Stimulated activated CD8-positive, alpha-beta memory T cell treated with anti-CD3 and anti-CD28 coated beads, Interleukin-12 subunit alpha, Interleukin-12 subunit beta, amount 100 ng/mL, for 24 hours (primary cell): Measurements from ENCODE around the gene SNN.

Source experiments
- DNase-seq: peaks from one replicate; pipeline ENCODE4 v3.0.0-alpha.2; 2020; ENCODE audit errors: extremely low read depth

Gene SNN

DNA sequence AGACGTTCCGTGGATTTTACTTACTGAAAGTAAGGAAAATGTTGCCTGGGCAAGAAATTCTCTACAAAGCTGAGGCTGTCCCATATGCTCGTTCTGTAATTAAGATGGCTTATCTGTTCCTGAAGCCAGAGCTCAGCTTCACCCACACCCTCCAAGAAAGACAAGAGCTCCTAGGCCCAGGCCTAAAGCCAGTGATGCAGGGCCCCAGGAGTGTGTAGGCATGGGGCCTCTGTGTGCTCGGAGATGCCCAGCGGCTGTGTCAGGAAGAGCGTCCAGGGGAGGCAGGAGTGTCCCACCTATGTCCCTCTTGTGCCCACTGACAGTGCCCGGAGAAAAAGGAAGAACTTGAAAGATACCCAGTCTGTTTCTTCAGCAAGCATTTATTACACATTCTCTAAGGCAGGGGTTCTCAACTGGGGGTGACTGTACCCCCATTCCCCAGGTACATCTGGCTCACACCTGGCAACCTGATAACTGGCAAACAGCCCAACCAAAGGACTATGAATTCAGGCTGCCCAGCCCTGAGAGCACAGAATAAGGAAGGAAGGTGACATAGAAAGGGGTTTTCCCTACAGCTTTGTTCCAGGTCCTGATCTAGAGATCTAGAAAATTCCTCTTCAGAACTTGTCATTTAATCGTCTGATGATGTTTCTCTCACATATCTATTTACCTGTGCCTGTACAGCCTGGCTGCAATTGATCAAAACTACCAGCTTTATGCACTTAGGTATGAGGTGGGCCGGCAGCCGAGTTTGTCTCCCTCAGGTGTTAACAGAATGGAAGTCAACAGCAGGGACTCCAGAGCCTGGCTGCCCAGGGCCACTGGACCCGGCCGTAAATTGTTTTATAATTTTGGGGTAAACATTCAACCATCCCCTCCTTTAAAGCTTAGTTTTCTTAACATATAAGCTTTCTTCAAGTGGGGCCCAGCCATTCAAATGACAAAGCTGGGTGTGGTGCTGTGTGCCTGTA, 12.0 kb downstream of the SNN start:
- no peak for DNase-seq

DNA sequence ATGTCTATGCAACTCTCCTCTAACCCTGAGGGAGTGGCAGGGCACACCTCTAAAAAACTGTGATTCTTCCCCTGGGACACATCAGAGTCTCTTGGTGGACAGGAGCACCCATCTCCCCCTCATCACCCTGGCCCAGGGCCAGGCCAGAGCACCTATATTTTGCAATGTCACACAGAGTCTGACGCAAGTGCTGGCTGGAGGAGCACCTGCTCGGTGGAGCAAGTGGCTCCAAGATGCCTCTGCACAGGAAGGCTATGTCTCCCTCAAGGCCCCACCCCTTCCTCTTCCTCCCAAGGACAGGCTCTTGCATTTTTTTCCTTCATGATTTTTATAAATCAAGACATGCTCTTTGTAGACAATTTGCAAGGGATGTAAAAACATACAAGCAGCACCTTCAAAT, 13.3 kb downstream of the SNN start:
- DNase-seq, result no peak

DNA sequence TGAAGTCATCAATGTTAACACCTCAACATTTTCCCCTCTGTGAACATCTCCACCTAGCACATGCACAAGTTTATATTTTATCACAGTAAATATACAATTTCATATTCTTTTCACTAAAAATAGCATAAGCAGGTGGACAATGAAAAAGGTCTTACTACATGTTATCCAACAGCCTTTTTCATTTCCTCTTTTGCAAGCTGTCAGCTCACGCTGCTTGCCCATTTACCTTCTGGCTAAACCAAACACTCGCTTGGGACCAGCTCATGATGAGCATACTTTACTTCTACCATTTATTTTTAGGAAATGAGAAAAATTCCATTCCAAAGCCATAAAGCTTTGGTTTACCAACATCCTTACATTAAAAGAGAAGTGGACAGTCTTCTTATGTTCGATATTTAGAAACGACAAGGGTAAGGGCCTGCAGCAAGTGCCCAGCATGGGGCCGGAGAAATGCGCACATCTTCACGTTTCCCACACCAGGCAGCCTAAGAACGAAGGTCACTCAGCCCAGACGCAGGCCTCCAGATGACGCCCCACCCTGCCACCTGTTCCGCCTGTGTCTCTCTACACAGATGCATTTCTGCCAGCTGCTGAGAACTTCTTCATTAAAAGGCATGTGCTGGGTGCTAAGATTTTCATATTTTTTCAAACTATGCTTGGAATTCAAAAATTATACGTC, 13.9 kb downstream of the SNN start:
- no peak for DNase-seq

DNA sequence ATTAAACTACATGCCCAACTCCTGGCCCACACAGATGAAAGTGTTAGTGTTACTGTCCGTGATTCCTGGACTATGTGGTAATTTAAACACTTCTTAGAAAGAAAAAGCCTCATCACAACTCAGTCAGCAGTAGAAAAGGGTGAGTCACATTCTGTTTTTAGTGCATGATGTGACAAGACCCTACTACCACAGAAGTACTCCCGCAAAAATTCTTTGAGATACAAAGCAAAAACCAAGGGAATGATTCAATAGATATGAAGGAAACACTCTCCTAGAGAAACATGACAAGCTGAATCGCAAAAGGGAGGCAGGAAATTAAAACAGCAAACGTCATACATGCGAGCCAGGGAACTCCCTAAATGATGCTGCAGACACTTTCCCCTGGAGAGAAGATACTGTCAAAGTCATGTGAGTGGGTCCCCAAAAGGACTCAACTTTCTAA, 14.4 kb downstream of the SNN start:
- DNase-seq, result no peak

DNA sequence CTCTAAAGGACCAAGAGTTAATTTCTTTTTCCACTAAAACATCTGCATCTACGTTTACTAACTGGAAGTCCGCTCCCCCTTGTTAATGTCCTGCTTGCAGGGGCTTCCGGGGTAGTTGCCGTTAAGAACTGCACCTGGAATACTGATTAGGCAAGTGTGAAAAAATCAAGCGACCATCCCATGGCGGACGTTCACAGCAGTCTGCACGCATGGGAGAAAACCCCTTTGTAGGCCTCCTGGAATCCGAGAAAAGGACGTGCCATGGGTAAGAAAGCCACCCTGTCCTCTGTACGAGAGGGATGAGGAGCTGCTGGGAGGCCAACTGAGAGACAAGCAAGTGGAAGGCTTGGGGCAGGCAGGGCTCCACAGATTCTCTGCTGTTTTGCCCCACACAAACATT, 14.9 kb downstream of the SNN start:
- DNase-seq, result no peak

DNA sequence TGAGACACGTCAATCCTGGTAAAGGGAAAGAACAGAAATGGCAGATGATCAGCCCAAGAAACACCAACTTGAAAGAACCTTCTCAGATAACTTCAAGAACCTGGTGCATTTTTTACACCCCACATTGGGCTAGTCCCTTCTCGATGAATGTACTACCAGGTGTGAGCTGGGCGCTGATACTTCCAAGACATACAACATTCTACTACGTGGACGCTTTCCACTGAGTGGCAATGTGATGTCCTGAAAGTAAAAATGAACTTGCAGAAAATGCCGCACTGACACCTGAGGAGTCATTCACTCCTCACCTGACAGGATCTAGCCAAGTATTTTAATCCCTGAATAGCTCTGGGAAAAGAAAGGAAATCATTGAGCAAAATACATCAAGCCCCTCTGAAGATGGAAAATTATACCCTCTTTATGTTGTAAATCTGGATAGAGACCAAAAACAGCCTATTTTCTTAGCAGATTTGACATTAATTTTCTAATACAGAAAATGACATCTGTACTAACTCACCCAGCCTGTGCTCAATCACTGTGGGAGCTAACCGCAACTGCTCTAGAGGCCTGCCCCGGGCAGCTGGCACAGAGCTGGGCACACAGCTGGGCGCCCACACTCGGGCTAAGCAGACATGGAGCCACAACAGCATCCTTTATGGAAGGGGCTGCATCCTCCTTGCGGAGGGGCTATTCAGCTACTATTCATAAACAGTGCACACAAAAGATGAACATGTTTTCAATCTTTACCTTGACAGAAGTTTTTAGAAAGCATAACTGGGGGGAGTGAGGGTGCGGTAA, 16.2 kb downstream of the SNN start:
- DNase-seq, result no peak

DNA sequence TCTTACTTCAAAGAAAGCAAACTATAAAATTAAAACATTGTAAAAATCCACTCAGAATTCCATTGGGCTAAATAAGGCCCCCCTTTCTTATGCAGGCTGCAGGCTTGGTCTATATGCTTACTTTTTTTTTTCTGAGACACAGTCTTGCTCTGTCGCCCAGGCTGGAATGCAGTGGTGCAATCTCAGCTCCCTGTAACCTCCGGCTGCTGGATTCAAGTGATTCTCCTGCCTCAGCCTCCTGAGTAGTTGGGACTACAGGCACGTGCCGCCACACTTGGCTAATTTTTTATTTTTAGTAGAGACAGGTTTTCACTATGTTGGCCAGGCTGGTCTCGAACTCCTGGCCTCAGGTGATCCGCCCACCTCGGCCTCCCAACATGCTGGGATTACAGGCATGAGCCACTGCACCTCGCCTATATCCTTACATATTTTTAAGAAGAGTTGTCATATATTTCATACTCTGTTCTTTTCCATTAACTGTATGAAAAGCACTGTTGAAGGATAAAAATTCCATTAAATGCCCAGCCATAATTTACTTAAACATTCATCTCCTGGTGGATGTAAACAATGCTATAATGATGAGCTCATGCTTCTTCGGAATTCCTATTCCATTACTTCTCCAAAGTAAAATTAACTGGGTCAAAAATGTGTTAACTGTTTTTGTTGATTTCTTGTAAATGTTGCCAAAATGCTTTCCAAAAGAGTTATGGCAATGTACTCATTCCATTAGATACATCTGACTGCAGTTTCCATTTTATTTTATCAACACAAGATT, 17.8 kb downstream of the SNN start:
- no peak for DNase-seq

DNA sequence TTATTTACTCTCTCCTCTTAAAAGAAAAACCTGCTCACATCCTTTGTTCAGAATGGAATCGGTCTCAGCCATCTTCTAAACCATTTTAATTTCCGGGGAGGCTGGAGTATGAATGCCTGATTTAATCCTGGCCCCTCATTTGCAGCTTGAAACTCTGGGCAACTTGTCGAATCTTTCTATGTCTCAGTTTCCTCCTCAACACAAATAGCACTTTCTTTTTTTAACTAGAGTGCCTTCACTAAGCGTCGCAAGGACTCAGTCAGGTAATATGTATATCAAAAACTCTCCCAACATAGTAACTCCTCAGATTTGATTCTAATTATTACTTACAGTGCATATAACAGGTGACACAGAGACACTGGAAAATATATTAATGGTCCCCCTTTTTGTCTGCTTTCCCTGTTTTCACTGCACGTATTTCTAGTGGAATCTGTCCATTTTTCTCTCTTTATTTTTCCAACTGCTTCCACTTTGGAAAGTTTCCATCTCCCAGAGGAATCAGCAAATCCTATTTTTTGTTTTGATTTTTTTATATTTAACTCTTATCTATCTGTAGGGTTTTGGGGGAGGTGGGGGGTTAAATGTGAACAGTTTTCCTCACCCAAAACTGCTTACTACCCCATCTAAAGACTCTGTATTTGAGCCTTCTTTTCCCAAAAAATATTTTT, 18.6 kb downstream of the SNN start:
- DNase-seq, result no peak

DNA sequence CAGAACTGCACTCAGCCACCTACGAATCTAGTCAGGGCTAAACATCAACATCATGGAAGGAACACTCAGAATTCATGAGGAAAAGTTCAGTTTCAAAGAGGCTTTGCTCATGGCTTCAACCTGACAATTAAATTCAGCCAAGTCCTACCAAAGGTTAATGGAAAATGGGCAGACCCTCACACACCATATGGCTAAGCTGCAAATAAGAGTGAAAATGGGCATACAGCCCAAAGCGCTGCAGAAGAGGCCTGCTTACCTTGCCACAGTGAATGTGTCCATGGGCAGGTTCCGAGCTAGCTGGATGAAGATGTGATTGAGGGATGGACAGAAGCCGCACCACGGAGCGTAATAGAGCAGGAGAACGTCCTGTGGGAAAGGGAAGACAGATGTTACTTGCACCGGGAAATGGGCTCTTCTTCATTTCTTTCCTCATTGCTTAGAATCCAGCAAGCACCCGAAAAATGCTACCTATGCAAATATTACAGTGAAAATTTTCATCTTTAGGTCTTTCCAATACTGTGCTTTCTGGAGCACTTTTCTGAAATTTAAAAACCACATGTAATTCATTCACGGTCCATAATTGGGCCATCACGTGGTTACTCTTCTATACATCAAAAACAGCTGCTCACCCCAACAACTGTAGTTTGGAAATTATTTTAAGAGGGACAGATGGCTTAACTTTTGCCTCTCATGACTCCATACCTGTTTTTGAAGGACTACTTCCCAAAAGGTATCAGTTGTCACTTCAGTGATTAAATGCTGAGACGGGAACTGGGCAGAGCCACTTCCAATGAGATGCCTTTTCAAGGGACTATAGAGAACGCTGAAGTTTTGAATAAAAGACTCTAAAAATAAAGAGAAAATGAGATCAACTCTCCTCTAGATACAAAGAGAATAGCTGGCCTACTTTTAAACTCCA, 19.6 kb downstream of the SNN start:
- DNase-seq, result no peak

DNA sequence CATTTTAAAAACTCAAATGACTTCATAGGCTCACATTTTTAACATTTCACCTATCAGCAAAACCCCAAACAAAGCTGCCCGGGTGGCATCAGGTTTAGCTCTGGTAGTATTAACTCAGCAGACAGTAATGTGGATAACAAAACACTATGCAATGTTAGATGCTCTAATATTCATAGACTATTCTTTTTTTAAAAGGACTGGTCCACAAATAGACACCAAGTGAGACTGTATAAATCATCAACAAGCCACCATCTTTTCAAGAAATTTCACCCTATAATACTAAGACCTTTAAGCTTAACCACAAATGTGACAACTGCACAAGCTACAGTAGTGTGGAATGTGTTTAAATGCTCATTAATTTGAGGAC, 20.2 kb downstream of the SNN start:
- no peak for DNase-seq

DNA sequence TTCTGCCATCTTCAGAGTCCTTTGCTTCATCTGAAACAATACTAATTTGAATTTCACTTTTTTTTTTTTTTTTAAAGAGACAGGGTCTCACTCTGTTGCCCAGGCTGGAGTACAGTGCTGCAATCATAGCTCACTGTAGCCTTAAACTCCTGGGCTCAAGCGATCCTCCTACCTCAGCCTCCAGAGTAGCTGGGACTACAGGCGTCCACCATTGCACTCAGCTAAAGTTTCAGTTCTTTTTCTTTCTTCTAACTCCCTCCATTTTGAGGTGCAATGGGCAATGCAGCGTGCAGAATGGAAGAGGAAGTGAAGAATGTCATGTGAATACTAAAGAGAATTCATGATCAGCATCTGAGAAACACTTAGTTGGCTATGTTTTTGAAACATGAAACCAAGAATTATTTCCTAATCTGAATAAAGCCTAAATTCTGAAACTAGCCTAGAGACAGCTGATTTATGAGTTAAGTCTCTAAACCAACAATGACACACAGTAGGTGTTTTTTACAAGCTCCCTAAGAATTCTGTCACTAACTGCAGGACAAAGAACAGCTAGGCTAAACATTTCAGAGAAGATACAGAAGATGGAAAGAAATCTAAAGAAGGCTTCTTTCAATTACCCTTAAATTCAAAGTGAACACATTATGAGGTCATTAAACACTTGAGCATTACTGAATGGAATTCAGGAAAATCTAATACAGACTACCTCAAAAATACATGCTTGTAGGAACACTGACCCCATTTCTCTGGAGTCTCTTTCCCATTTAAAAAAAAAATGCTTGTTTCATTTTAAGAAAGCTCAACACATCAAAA, 21.0 kb downstream of the SNN start:
- no peak for DNase-seq

DNA sequence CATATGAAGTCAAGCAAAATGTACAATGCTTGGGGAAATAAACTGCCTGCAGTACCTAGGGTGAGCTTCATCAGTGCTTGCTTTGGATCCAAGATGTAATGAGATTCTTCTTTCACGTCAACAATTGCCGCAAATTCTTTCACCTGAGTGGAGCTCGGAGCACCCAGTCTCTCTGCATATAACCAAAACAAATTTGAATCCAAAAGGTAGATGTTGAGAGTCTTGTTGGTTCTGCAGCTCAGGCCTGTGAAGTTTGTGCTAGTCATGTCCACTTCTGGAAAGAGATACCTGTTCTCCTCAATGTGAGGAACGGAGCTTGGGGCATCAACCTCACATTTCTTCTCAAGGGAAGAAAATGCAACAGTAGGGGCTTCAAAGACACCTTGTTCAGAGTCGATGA, 23.0 kb downstream of the SNN start:
- no peak for DNase-seq

DNA sequence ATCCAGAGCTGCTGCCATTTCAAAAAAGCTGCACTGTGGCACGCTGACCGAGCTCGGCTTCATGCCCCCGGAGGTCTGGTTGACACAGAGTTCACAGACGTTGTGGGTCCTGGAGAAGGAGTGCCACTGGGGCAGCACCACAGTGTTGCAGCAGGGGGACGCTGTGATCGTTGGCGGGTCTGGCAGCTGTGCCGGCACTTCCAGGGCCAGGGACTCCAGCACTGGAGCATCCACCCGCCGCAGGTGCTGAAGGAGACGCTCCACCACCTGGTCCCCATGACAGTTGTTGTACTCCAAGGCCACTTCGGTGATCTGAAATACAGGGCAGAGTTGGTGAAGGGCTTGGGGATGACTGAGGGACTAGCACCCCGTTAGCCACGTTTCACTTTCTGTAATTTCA, 23.5 kb downstream of the SNN start:
- no peak for DNase-seq

DNA sequence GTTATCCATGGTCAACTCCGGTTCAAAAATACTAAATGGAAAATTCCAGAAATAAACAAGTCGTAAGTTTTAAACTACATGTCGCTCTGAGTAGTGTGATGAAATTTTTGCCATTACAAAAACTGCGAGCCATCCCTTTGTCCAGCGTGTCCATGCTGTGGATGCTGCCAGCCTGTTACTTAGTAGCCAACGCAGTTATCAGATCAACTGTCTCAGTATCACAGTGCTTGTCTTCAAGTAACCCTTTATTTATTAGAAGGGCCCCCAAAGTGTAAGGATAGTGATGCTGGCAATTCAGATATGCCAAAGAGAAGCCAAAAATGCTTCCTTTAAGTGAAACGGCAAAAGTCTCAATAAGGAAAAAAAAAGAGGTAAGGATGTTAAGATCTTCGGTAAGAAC, 23.9 kb downstream of the SNN start:
- DNase-seq, result no peak

DNA sequence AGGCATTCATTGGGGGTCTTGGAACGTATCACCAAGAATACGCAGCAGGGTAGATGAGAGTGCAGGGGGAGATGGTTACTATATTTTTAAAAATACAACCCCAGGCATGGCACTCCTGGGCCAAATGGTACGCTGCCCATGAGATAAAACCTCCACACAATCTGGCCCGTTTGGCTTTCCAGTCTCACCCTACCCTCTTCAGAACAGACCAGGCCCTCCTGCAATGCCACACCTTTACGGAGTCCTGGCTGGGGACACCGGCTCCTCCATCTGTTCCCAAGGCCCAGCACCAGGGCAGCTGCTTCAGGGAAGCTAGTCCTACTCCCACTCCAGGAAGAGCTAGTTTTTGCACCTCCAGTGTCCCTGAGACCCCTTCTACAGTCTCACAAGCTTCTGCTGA, 24.4 kb downstream of the SNN start:
- no peak for DNase-seq

DNA sequence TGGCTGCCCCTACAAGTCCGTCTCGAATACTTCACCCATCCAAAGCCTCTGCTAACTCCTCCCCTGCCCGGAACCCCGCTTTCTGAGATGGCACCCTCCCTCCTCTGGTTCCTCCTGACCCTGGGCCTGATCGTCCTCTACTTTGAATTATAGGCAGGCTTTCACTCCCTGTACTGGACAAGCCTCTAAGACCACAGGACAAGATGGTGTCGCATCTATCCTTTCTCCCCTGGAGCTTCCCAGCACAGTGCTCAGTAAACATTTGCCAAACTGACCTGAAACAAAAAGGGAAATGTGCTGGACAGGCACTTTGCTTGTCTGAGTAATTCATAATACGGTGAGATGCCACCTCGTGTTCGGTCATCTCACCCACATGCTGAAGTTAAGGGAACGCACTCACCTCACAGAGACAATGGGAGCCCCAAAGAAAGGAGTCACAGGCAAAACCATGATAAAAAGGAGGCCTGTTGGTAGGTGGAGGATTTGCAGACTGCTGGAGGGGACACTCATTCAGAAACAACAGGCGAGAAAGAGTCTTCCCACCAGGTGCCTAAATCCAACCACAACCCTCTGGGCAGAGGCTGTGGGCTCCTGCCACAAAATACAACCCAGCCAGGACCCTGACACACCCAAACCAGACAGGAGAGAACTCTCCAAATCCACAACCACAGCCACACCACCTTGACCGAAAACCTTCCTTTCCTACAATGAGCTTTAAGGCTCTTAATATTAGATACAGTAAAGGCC, 28.2 kb downstream of the SNN start:
- no peak for DNase-seq

DNA sequence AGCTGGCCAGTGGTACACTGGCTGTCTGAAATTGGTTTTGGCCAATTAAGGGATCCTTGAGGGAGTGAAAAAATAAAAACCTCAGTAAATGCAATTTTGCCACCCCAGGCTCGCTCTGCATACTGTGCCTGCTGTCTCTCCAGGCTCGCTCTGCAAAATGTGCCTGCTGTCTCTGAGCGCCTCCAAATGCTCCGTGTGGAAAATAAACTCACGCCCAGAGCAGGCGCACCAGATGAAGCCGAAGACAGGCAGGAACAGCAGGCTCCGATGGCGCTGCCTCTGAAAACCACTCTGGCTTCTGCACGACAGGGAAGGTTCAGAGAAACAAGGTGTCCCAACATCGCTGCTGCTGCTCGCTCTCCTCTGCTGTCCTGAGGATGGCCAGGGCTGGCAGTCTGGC, 29.1 kb downstream of the SNN start:
- DNase-seq, result no peak

DNA sequence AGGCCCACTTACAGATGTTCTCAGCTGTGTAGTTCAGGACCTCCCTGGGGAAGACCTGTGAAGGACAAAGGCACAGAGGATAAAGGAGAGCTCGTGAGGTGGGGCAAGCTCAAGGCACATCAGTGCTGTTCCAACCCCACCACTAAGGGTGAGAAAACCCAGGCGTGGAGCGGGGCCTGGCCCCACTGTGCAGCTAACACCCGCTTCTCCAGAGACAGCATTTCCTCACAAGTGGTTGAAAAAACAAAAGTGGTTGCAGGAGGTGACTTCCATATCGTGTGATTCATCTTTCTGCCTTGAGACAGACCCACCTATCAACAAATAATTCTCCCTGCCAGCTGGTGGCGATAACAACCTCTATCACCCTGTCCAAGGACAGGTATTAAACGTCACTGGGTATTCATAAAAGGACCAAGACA, 30.0 kb downstream of the SNN start:
- DNase-seq, result no peak
